Psoas muscle (tissue), 8 donors: ENCODE data around the gene WDR5. TPM values are rescaled to one million over a fixed set of nuclear protein-coding genes. Genes with fewer than 3 reads are reported as not detected.
"Not testable (repeated sequence)": the region's sequence is repeated elsewhere in the genome, so short reads cannot be mapped to it uniquely, and the experiment has no call there.

Experiments used
- ATAC-seq, 4 donors: fragments of 200-7000 bp; cut with Tn5 transposase; one replicate each; pipeline ENCODE4 v1.9.1; 2020; ENCODE audit warnings: moderate library complexity in 3 of 4, mild to moderate bottlenecking in 2 of 4
- DNase-seq, 2 donors: peaks; one replicate each; pipeline ENCODE4 v3.0.0-alpha.2; 2020
- H3K27ac ChIP-seq: fragments of 200-600 bp; one replicate; pipeline ENCODE4 v1.8.0; 2022
- H3K27me3 ChIP-seq, 3 donors: fragments of 200-600 bp in 1 of 3; one replicate each; pipeline versions ENCODE4 v1.6.1 to v1.8.0; 2013 to 2022; ENCODE audit warnings: low read length in 2 of 3, mild to moderate bottlenecking in 2 of 3, moderate library complexity in 1 of 3; ENCODE audit not compliant: insufficient read depth in 3 of 3
- H3K36me3 ChIP-seq, 2 donors: fragments of 200-600 bp in 1 of 2; one replicate each; pipeline versions ENCODE4 v1.6.1 to v1.8.0; 2013 to 2022; ENCODE audit warnings: low read depth in 1 of 2, mild to moderate bottlenecking in 1 of 2, moderate library complexity in 1 of 2; ENCODE audit not compliant: insufficient read depth in 1 of 2
- H3K4me1 ChIP-seq: fragments of 200-600 bp; one replicate; pipeline ENCODE4 v1.8.0; 2022
- H3K4me3 ChIP-seq: fragments of 200-600 bp; one replicate; pipeline ENCODE4 v1.8.0; 2022; ENCODE audit warnings: mild to moderate bottlenecking
- H3K9me3 ChIP-seq: fragments of 200-600 bp; one replicate; pipeline ENCODE4 v1.8.0; 2022
- CTCF ChIP-seq: fragments of 200-600 bp; IDR thresholded peaks from one replicate; pipeline ENCODE4 v1.8.0; 2022; ENCODE audit warnings: antibody characterized with exemption
- WGBS, 3 donors: extraction: QIAGEN DNeasy Blood & Tissue Kit; methylation state at CpG; one replicate each; pipeline versions ENCODE4 v1.1.6 to v1.1.7; 2013; 5-methylcytosine and 5-hydroxymethylcytosine counted together
- intact Hi-C, 2 donors: fragments of 100-400 bp; cut with DNase I; formaldehyde crosslinking; loops; one replicate each; pipeline versions ENCODE4 v1.11.0 to v1.14.2; 2022
- polyA plus RNA-seq, 3 donors: library from polyadenylated mRNA; stranded (reverse); fragments of 200-250 nt; gene quantifications; one replicate each; pipeline ENCODE4 v1.2.3, GENCODE V29; 2013
- total RNA-seq, 4 donors: library from RNA; stranded (reverse); fragmentation: NEBNext Ultra II Directional in 2 of 4; extraction: Animal tissue kit (Norgen Biotek cat#: 25700) in 2 of 4; gene quantifications; one replicate each; pipeline versions ENCODE4 v1.2.1 to v1.2.4, GENCODE V29; 2021 to 2023
- donor health status: healthy with polysubstance abuse.
- donor health status: DM: no; HTN: no; CAD: no; lungs with moderate emphysema.
- donor health status: Bipolar disorder and iron deficiency.
- donor health status: healthy.
- donor health status: DM: yes; HTN: yes; CAD: no.
- donor health status: DM: no; HTN: no; CAD: no.
- donor health status: DM: no; HTN: no; CAD: no.
- donor health status: DM: yes; HTN: yes; CAD: no.

WDR5 gene
- total and polyA plus RNA-seq, 7 donors, result 21.4 to 52.0 (median 30.1) TPM

GRCh38 chr9:134112561-134112960 is 23.3 kb upstream of the WDR5 start:
- no peaks in the 10 kb centered on the region for H3K36me3 ChIP-seq
- no peak overlapping the region for H3K27ac ChIP-seq
- WGBS, 3 donors, result 89 to 91% (median 91%) methylated on average over 6 of the region's 6 CpGs
- TF ChIP-seq CTCF, result no peak
- ATAC-seq, result no peak
- H3K4me3 ChIP-seq, result no peak overlapping the region
- H3K9me3 ChIP-seq, result no peaks in the 10 kb centered on the region
- H3K4me1 ChIP-seq, result no peaks in the 10 kb centered on the region
- H3K27me3 ChIP-seq, result peaks cover 0 to 13% (median 0%) of the 10 kb centered on the region in 3 donors
- intact Hi-C loops, result no loop called here
- DNase-seq, result no peak

- H3K4me1 ChIP-seq, H3K27me3 ChIP-seq, H3K27ac ChIP-seq, ATAC-seq, H3K9me3 ChIP-seq, H3K36me3 ChIP-seq, DNase-seq, intact Hi-C loops, H3K4me3 ChIP-seq: not testable (repeated sequence)
- 96 to 100% (median 99%) methylated on average over 9 to 10 of the region's 26 CpGs for WGBS, 3 donors
Observed at GRCh38 chr9:134118972-134119371, 16.9 kb upstream of the WDR5 start.

GRCh38 chr9:134123764-134124128 is 12.1 kb upstream of the WDR5 start:
- no peaks in the 10 kb centered on the region for H3K27me3 ChIP-seq
- no peaks in the 10 kb centered on the region for H3K36me3 ChIP-seq
- no peak for DNase-seq
- H3K4me1 ChIP-seq, result no peaks in the 10 kb centered on the region
- no peak overlapping the region for H3K4me3 ChIP-seq
- no peaks in the 10 kb centered on the region for H3K9me3 ChIP-seq
- H3K27ac ChIP-seq, result no peak overlapping the region
- no peak for TF ChIP-seq CTCF
- no peak for ATAC-seq
- WGBS, 3 donors, result 74 to 78% (median 75%) methylated on average over 10 of the region's 10 CpGs
- intact Hi-C loops, result no loop called here

GRCh38 chr9:134125413-134126095 is 10.3 kb upstream of the WDR5 start:
- Histone ChIP-seq H3K27me3 (no peaks in the 10 kb centered on the region), H3K9me3 (no peaks in the 10 kb centered on the region), H3K27ac (no peak overlapping the region), H3K4me3 (no peak overlapping the region), H3K4me1 (no peaks in the 10 kb centered on the region), H3K36me3 (no peaks in the 10 kb centered on the region)
- ATAC-seq (no peak), DNase-seq (peak in 1 of 2 donors; percentile 53)
- 53 to 65% (median 61%) methylated on average over 16 of the region's 16 CpGs for WGBS, 3 donors
- TF ChIP-seq CTCF, result no peak
- intact Hi-C loops, result no loop called here

- intact Hi-C loops, result no loop called here
- WGBS, 3 donors, result 74 to 88% (median 85%) methylated on average over 14 of the region's 14 CpGs
- TF ChIP-seq CTCF, result no peak
Observed at GRCh38 chr9:134126373-134126772, 9.5 kb upstream of the WDR5 start.

More at GRCh38 chr9:134126373-134126772, 9.5 kb upstream of the WDR5 start:
- H3K9me3 ChIP-seq, result no peaks in the 10 kb centered on the region
- peaks cover 6% of the 10 kb centered on the region for H3K4me1 ChIP-seq
- no peak overlapping the region for H3K27ac ChIP-seq
- H3K36me3 ChIP-seq, result no peaks in the 10 kb centered on the region
- H3K4me3 ChIP-seq, result no peak overlapping the region
- DNase-seq (peak in 1 of 2 donors; percentile 16), ATAC-seq (no peak)
- no peaks in the 10 kb centered on the region for H3K27me3 ChIP-seq
